Endothelial cell of umbilical vein (primary cell): ENCODE data around the gene LGALS3. TPM values are rescaled to one million over a fixed set of nuclear protein-coding genes. Genes with fewer than 3 reads are reported as not detected.
"Not testable (repeated sequence)": the region's sequence is repeated elsewhere in the genome, so short reads cannot be mapped to it uniquely, and the experiment has no call there.

Experiments used
- Bru-seq: library from RNA; stranded (reverse); fragments of 400-500 nt; gene quantifications from one replicate; lab custom pipeline; 2021; lab: Mats Ljungman, UMichigan
- BruChase-seq, 2 experiments: library from RNA; stranded (reverse); fragments of 400-500 nt; gene quantifications; one replicate each; lab custom pipeline; 2021; lab: Mats Ljungman, UMichigan
- BruUV-seq: library from RNA; stranded (reverse); fragments of 400-500 nt; replicated peaks from 2 replicates; lab custom pipeline; 2021; lab: Mats Ljungman, UMichigan
- CTCF ChIA-PET: fragments of 300-600, 350-600 bp; sonication (Branson Sonifier 250); formaldehyde crosslinking; loops from one replicate; lab custom pipeline; 2021; ENCODE audit warnings: antibody characterized with exemption, inconsistent platforms; lab: Charles Lee
- POLR2A ChIA-PET: fragments of 300-600, 350-600 bp; sonication (Branson Sonifier 250); formaldehyde crosslinking; loops from one replicate; lab custom pipeline; 2021; ENCODE audit warnings: antibody characterized with exemption, inconsistent platforms; lab: Charles Lee
- DNase-seq: peaks from one replicate; pipeline ENCODE4 v3.0.0-alpha.2; 2011; ENCODE audit warnings: low read depth, low spot score
- FAIRE-seq: peaks from 2 replicates; lab custom pipeline; 2011; peaks lifted over from hg19 to GRCh38; lab: Jason Lieb, UNC
- H2AFZ ChIP-seq: 2 replicates; pipeline ENCODE4 v1.6.0; 2012; ENCODE audit warnings: low read depth, low read length, control low read depth, inconsistent platforms
- H3K27ac ChIP-seq: 2 replicates; pipeline ENCODE4 v1.5.1; 2011; ENCODE audit warnings: low read depth, mild to moderate bottlenecking, control low read depth, low read length, moderate library complexity; ENCODE audit not compliant: insufficient read depth
- H3K27me3 ChIP-seq, 2 experiments: 2 replicates each; pipeline versions ENCODE4 v1.6.0 to v1.6.1; 2011; ENCODE audit warnings: low read length in 2 of 2, mixed read lengths in 1 of 2; ENCODE audit not compliant: control insufficient read depth in 2 of 2, insufficient read depth in 2 of 2
- H3K36me3 ChIP-seq, 2 experiments: 2 replicates in 1 of 2; 3 replicates in 1 of 2; pipeline ENCODE4 v1.5.1; 2011; ENCODE audit warnings: low read length in 2 of 2, mild to moderate bottlenecking in 1 of 2, moderate library complexity in 1 of 2; ENCODE audit not compliant: control insufficient read depth in 2 of 2, insufficient read depth in 2 of 2; ENCODE audit errors: extremely low read depth in 1 of 2
- H3K4me1 ChIP-seq: 3 replicates; pipeline ENCODE4 v1.5.1; 2011; ENCODE audit warnings: mild to moderate bottlenecking, low read length; ENCODE audit not compliant: control insufficient read depth, insufficient read depth; ENCODE audit errors: extremely low read depth
- H3K4me2 ChIP-seq: 2 replicates; pipeline ENCODE4 v1.6.1; 2011; ENCODE audit warnings: low read length, control low read depth, mixed read lengths; ENCODE audit not compliant: insufficient read depth
- H3K4me3 ChIP-seq, 3 experiments: fragments of 200-600 bp in 1 of 3; sonication (generic), shearing (Covaris generic) in 1 of 3; replicated peaks in 1 of 3; 2 replicates each; pipeline ENCODE4 v1.5.1; 2011 to 2016; ENCODE audit warnings: control low read depth in 3 of 3, low read length in 3 of 3, mild to moderate bottlenecking in 2 of 3, inconsistent platforms in 1 of 3, low read depth in 1 of 3, moderate library complexity in 1 of 3; ENCODE audit not compliant: insufficient read depth in 1 of 3
- H3K79me2 ChIP-seq: 2 replicates; pipeline ENCODE4 v1.6.0; 2012; ENCODE audit warnings: low read length, inconsistent platforms; ENCODE audit not compliant: control insufficient read depth, insufficient read depth
- H3K9ac ChIP-seq: replicated peaks from 2 replicates; pipeline ENCODE3; 2011; ENCODE audit warnings: low read length, control low read depth; ENCODE audit not compliant: insufficient read depth; ENCODE audit errors: extremely low read depth
- H3K9me1 ChIP-seq: replicated peaks from 3 replicates; pipeline ENCODE4 v1.6.0; 2011; ENCODE audit warnings: mild to moderate bottlenecking, low read length; ENCODE audit not compliant: control insufficient read depth, insufficient read depth; ENCODE audit errors: extremely low read depth
- H3K9me3 ChIP-seq: replicated peaks from 2 replicates; pipeline ENCODE4 v1.5.1; 2012; ENCODE audit warnings: low read length, inconsistent platforms; ENCODE audit not compliant: control insufficient read depth, insufficient read depth
- H4K20me1 ChIP-seq: replicated peaks from 2 replicates; pipeline ENCODE3; 2011; ENCODE audit warnings: mild to moderate bottlenecking, low read length; ENCODE audit not compliant: control insufficient read depth, insufficient read depth; ENCODE audit errors: extremely low read depth
- EZH2 ChIP-seq: IDR thresholded peaks from 2 replicates; pipeline ENCODE4 v1.6.1; 2012; ENCODE audit warnings: borderline replicate concordance, low read depth, mild to moderate bottlenecking, moderate library complexity, low read length, inconsistent platforms; ENCODE audit not compliant: severe bottlenecking
- FOS ChIP-seq: IDR thresholded peaks from 2 replicates; pipeline ENCODE4 v1.6.1; 2011; ENCODE audit warnings: mild to moderate bottlenecking, low read length, moderate library complexity, borderline replicate concordance; ENCODE audit not compliant: insufficient read depth
- GATA2 ChIP-seq: IDR thresholded peaks from 2 replicates; pipeline ENCODE4 v1.7.0; 2011; ENCODE audit warnings: low read depth, mild to moderate bottlenecking, moderate library complexity, mixed read lengths, low read length; ENCODE audit not compliant: insufficient read length, insufficient read depth
- MAX ChIP-seq: IDR thresholded peaks from 2 replicates; pipeline ENCODE4 v1.6.1; 2011; ENCODE audit not compliant: insufficient read depth, insufficient read length
- MYC ChIP-seq: IDR thresholded peaks from one replicate; pipeline ENCODE4 v1.6.1; 2011; ENCODE audit warnings: mild to moderate bottlenecking, low read depth, low read length
- POLR2A ChIP-seq: IDR thresholded peaks from 2 replicates; pipeline ENCODE4 v1.6.1; 2012; ENCODE audit warnings: low read depth, mild to moderate bottlenecking, control low read depth, low read length
- POLR2AphosphoS5 ChIP-seq: IDR thresholded peaks from 2 replicates; pipeline ENCODE4 v1.6.1; 2012; ENCODE audit warnings: low read depth, mild to moderate bottlenecking, control low read depth, low read length, moderate library complexity; ENCODE audit not compliant: insufficient read depth
- dilution Hi-C: fragments of 300-500 bp; cut with MboI; formaldehyde crosslinking; loops from one replicate; pipeline ENCODE4 v1.15.0; 2019; ENCODE audit warnings: low sequenced_read_pairs; ENCODE audit not compliant: extremely low pct_ligation_motif_present
- intact Hi-C: fragments of 100-400 bp; cut with micrococcal nuclease; formaldehyde crosslinking; loops from one replicate; pipeline ENCODE4 v1.10.0; 2022
- long read RNA-seq: library from polyadenylated mRNA; stranded (forward); transcript quantifications from one replicate; pipeline ENCODE4 v2.0.0, GENCODE V29; 2021
- polyA minus RNA-seq, 3 experiments: library from RNA; depleted of rRNA, polyadenylated mRNA; stranded (reverse); fragments of >200 nt; gene quantifications; 1 replicate in 1 of 3; 2 replicates in 2 of 3; pipeline ENCODE4 v1.2.3, GENCODE V29; 2011
- polyA plus RNA-seq, 4 experiments: library from polyadenylated mRNA; depleted of rRNA in 3 of 4; stranded (reverse) in 3 of 4; unstranded in 1 of 4; fragments of >200 nt; gene quantifications; 2 replicates each; pipeline versions ENCODE4 v1.2.1 to v1.2.3, GENCODE V29; 2011 to 2012; ENCODE audit warnings: missing spikeins in 1 of 4
- total RNA-seq: library from RNA; stranded (reverse); gene quantifications from 2 replicates; pipeline ENCODE4 v1.2.3, GENCODE V29; 2021
- TF ChIP-seq, protein P1 (sequence below), 2 donors: IDR thresholded peaks; 1 replicate in 1 of 2; 2 replicates in 1 of 2; pipeline ENCODE4 v1.5.1; 2011; ENCODE audit warnings: low read length in 2 of 2, mild to moderate bottlenecking in 2 of 2, moderate library complexity in 2 of 2, control low read depth in 1 of 2, inconsistent platforms in 1 of 2, low read depth in 1 of 2; ENCODE audit not compliant: insufficient read depth in 1 of 2; ENCODE audit errors: extremely low read depth in 1 of 2

LGALS3 gene
- total RNA-seq = 27.8 and 33.8 TPM in 2 replicates
- polyA plus RNA-seq = 55.1 and 68.1 TPM in 2 replicates
- 20.6 and 31.7 TPM in 2 replicates for polyA plus RNA-seq (2011; cell fraction: cytosol; rRNA removed)
- polyA plus RNA-seq (2011; cell fraction: nucleus; rRNA removed) = 13.9 and 16.4 TPM in 2 replicates
- polyA plus RNA-seq (2012) = 49.4 and 57.6 TPM in 2 replicates
- 19.6 and 23.3 TPM in 2 replicates for polyA minus RNA-seq
- polyA minus RNA-seq (2011; cell fraction: cytosol; rRNA and poly(A)+ RNA removed) = 99.8 TPM
- 4.0 and 5.2 TPM in 2 replicates for polyA minus RNA-seq (2011; cell fraction: nucleus; rRNA and poly(A)+ RNA removed)
- percentile 63 among the genes with signal in this experiment for Bru-seq, nascent RNA
- percentile 55 among the genes with signal in this experiment for BruChase-seq, experiment 1, labeled RNA remaining after a 6-hour chase
- BruChase-seq, experiment 2, labeled RNA remaining after a 2-hour chase = percentile 55 among the genes with signal in this experiment
- long read RNA-seq, transcript LGALS3-201 (6 exons, 1,146 nt) = major isoform, 64 of 80 reads
- long read RNA-seq, transcript LGALS3-207 (4 exons, 1,734 nt) = minor isoform, 6 of 80 reads
- long read RNA-seq, partial matches to known transcripts = 3 of 80 reads
- long read RNA-seq, other reads (novel, unspliced or antisense) = 7 of 80 reads

GRCh38 chr14:55129086-55129427, at the start of gene LGALS3:
TSS of gene LGALS3 (plus strand) at chr14:55129252. CDS start at chr14:55137374, 8,122 bp downstream.
- peak within 1 kb of the TSS; percentile 75 for H3K9ac ChIP-seq
- peaks cover 2% of the 10 kb centered on the region for H3K79me2 ChIP-seq
- peaks cover 3% of the 10 kb centered on the region for H3K4me1 ChIP-seq
- no TSS peak for BruUV-seq
- H3K4me3 ChIP-seq = peak within 1 kb of the TSS; percentile 4 to 56 (median 20)
- H3K36me3 ChIP-seq = no peaks in the 10 kb centered on the region
- dilution Hi-C loops (no loop called here), intact Hi-C loops (loop anchor here (1.0 kb wide), 4 partner anchors 21 to 78 kb away; partner anchors contain the start of gene MAPK1IP1L)
- DNase-seq (peak; percentile 23), FAIRE-seq (no peak)
- H4K20me1 ChIP-seq = no peaks in the 10 kb centered on the region
- H2AFZ ChIP-seq = peak within 1 kb of the TSS; percentile 56
- no peak for TF ChIP-seq FOS
- TF ChIP-seq EZH2 = no peak
- no peak for TF ChIP-seq MYC
- TF ChIP-seq MAX = no peak
- TF ChIP-seq, protein P1, sequence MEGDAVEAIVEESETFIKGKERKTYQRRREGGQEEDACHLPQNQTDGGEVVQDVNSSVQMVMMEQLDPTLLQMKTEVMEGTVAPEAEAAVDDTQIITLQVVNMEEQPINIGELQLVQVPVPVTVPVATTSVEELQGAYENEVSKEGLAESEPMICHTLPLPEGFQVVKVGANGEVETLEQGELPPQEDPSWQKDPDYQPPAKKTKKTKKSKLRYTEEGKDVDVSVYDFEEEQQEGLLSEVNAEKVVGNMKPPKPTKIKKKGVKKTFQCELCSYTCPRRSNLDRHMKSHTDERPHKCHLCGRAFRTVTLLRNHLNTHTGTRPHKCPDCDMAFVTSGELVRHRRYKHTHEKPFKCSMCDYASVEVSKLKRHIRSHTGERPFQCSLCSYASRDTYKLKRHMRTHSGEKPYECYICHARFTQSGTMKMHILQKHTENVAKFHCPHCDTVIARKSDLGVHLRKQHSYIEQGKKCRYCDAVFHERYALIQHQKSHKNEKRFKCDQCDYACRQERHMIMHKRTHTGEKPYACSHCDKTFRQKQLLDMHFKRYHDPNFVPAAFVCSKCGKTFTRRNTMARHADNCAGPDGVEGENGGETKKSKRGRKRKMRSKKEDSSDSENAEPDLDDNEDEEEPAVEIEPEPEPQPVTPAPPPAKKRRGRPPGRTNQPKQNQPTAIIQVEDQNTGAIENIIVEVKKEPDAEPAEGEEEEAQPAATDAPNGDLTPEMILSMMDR (IDR thresholded peaks at IDR 0.05; ENCODE audit: extremely low read depth in 1 of 2, insufficient read depth in 1 of 2, low read depth in 1 of 2, low read length in 2 of 2) = no peak
- peak; percentile 42 for TF ChIP-seq POLR2A
- peak; percentile 57 for TF ChIP-seq POLR2AphosphoS5
- TF ChIP-seq GATA2 = no peak
- ChIA-PET CTCF (interaction anchor here (1.1 to 1.8 kb wide), 4 partner anchors 8 to 32 kb away, joined by 3 to 5 read pairs (median 4); no protein-coding TSS in a partner anchor), POLR2A (interaction anchor here (0.8 to 1.4 kb wide), 3 partner anchors 9 to 35 kb away, joined by 3 read pairs; no protein-coding TSS in a partner anchor)
- H3K27me3 ChIP-seq = no peaks in the 10 kb centered on the region
- H3K9me3 ChIP-seq = no peaks in the 10 kb centered on the region
- H3K9me1 ChIP-seq = no peaks in the 10 kb centered on the region
- H3K27ac ChIP-seq = peak within 1 kb of the TSS; percentile 3
- peak within 1 kb of the TSS; percentile 54 for H3K4me2 ChIP-seq

GRCh38 chr14:55079961-55080360, 49.1 kb upstream of the LGALS3 start:
- DNase-seq, H3K4me2 ChIP-seq, dilution Hi-C loops, H2AFZ ChIP-seq, FAIRE-seq, intact Hi-C loops, H3K9ac ChIP-seq, BruUV-seq, H3K27ac ChIP-seq, H4K20me1 ChIP-seq, H3K9me1 ChIP-seq, H3K79me2 ChIP-seq, H3K4me1 ChIP-seq, H3K9me3 ChIP-seq, H3K27me3 ChIP-seq, H3K36me3 ChIP-seq, H3K4me3 ChIP-seq: not testable (repeated sequence)
- POLR2A ChIA-PET = interaction anchor here (1.1 kb wide), 1 partner anchor 8 kb away, joined by 5 read pairs; no protein-coding TSS in a partner anchor
- CTCF ChIA-PET = interaction anchor here (1.1 kb wide), 1 partner anchor 81 kb away, joined by 3 read pairs; no protein-coding TSS in a partner anchor
